Vagina (tissue), 2 donors: Measurements from ENCODE around the gene ABCC12.

ENCODE experiments used
- CTCF ChIP-seq, 3 experiments: fragments of 450-650 bp in 2 of 3; fragments of 200-600 bp in 1 of 3; sonication (generic) in 1 of 3; IDR thresholded peaks; one replicate each; pipeline ENCODE4 v1.5.1; 2017 to 2019; ENCODE audit warnings: antibody characterized with exemption in 3 of 3, mild to moderate bottlenecking in 2 of 3, moderate library complexity in 2 of 3
- POLR2A ChIP-seq, 2 donors: fragments of 450-650 bp; IDR thresholded peaks; one replicate each; pipeline ENCODE4 v1.6.1; 2017; ENCODE audit warnings: antibody characterized with exemption in 2 of 2, mild to moderate bottlenecking in 2 of 2, moderate library complexity in 2 of 2
- POLR2AphosphoS5 ChIP-seq, 2 donors: sonication (generic); formaldehyde crosslinking; IDR thresholded peaks; one replicate each; pipeline ENCODE4 v1.9.0; 2017; ENCODE audit warnings: antibody characterized with exemption in 2 of 2, mild to moderate bottlenecking in 2 of 2, low read depth in 1 of 2; ENCODE audit not compliant: insufficient read depth in 1 of 2

- TF ChIP-seq CTCF (IDR thresholded peaks at IDR 0.05) (no peak), POLR2A (IDR thresholded peaks at IDR 0.05) (no peak), POLR2AphosphoS5 (IDR thresholded peaks at IDR 0.05; ENCODE audit: insufficient read depth in 1 of 2, low read depth in 1 of 2) (no peak)
Observed at GRCh38 chr16:48125888-48126287, 29.9 kb downstream of the ABCC12 start.
